Activated CD8-positive, alpha-beta memory T cell treated with anti-CD3 and anti-CD28 coated beads, Interleukin-2, amount 50 U/mL, for 1 hour (primary cell): ENCODE results near the gene ZBED5.
A peak's percentile ranks its signal among the peaks of the same experiment; 100 is the strongest.

Experiments
- DNase-seq: peaks from one replicate; pipeline ENCODE4 v3.0.0-alpha.2; 2020; ENCODE audit errors: extremely low read depth

Gene ZBED5

GRCh38 chr11:10878408-10879214 lies 20.8 kb upstream of the ZBED5 start:
- no peak for DNase-seq

- no peak for DNase-seq
Observed at GRCh38 chr11:10876158-10876557, 18.3 kb upstream of the ZBED5 start.

- no peak for DNase-seq
Observed at GRCh38 chr11:10875430-10876021, 17.7 kb upstream of the ZBED5 start.

GRCh38 chr11:10872097-10872496 lies 14.2 kb upstream of the ZBED5 start:
- no peak for DNase-seq

DNA sequence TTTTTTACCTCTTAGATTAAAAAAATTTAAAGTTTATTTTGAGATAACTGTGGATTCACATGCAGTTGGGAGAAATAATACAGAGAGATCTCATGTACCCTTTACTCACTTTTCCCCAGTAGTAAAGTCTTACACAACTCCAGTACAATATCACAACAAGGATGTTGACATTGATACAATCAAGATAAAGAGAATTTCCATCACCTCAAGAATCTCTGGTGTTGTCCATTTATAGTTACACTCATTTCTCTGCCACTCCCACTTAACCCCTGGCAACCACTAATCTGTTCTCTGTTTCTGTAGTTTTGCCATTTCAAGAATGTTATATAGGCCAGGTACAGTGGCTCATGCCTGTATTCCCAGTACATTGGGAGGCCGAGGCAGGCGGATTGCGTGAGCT lies 10.5 kb upstream of the ZBED5 start:
- DNase-seq, result no peak

DNA sequence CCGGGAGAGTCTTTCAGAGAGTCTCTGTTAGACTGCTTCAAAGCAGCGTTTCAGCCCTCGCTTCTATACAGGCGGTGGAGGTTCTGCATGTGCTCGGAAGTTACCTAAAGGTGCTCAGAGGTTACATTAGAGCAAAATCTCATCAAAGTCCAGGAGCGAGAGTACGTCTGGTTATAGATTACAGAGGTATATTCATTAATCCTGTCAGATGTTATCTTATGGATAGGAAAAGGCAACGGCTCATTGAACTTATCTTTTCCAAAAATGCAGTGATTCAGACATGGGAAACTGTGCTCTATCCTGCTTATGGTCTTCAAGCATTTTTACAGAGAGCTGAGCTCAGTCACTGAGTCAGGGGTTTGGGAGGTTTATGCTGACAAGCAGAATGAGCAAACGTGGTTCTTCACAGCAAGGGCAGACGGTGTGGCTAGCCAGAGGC lies 9.1 kb upstream of the ZBED5 start:
- DNase-seq, result no peak

DNA sequence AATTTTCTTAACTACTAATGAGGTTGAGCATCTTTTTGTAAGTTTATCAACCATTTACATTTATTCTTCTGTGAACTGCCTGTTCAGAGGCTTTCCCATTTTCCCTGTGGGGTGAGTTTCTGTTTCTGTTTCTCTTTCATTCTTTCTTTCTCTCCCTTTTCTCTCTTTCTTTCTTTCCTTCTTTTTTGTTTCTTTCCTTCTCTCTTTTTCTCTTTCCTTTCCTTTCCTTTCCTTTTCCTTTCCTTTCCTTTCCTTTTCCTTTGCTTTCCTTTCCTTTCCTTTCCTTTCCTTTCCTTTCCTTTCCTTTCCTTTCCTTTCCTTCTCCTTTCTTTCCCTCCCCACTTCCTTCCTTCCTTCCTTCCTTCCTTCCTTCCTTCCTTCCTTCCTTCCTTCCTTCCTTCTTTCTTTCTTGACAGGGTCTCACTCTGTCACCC lies 8.0 kb upstream of the ZBED5 start:
- DNase-seq, result no peak

DNA sequence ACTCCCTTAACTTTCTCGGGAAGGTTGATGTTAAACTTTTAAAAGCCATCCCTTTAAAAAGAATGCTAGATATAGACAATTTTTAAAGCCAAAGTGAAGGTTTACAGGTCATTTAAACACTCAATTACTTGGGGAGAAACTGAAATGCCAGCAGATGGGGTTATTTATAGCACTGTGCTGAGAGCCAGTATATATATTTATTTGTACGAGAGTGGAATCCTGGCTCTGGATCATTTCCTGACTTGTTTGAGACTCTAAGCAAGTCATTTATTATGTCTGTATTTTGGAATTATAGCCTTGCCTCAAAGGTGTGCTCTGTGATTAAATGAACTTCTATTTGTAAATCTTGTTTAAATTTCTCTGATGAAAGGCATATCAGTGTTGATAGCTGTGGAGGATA lies 6.8 kb upstream of the ZBED5 start:
- DNase-seq, result no peak

GRCh38 chr11:10862446-10862845 lies 4.6 kb upstream of the ZBED5 start:
- DNase-seq, result no peak

DNA sequence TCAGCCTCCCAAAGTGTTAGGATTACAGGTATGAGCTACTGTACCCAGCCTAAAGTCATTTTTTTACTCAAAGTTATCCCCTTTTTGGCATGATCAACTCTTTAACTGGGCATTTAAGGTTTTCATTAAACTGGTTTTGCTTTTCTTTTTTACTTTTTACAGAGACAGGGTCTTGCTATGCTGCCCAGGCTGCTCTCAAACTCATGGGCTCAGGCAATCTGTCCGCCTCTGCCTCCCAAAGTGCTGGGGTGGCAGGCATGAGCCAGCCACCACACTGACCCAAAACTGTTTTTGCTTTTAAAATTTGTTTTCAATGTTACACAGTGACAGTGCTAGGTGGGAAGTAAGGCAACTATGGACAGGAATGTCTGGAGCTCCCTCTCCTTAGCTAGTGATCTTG lies 3.9 kb upstream of the ZBED5 start:
- no peak for DNase-seq

GRCh38 chr11:10861047-10861446 lies 3.2 kb upstream of the ZBED5 start:
- DNase-seq, result no peak

- DNase-seq, result no peak
Observed at GRCh38 chr11:10858439-10859325, 829 bp upstream of the ZBED5 start.

DNA sequence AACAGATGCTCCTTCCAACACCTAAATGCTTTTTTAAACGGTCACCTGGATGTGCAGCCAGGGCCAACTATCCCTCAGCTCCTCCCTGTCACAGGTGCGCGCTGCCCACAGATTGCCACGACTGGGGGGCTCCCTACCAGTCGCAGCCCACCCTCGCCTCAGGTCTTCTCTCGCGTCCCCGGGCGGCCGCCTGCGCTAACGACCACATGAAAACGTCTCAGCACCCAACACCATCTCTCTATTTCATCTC lies 469 bp downstream of the ZBED5 start:
- peak; percentile 1 for DNase-seq

- DNase-seq, result no peak
Observed at GRCh38 chr11:10856689-10857458, 979 bp downstream of the ZBED5 start.

- DNase-seq, result no peak
Observed at GRCh38 chr11:10855295-10855694, 2.6 kb downstream of the ZBED5 start.

GRCh38 chr11:10847960-10848860 lies 9.6 kb downstream of the ZBED5 start:
- no peak for DNase-seq

DNA sequence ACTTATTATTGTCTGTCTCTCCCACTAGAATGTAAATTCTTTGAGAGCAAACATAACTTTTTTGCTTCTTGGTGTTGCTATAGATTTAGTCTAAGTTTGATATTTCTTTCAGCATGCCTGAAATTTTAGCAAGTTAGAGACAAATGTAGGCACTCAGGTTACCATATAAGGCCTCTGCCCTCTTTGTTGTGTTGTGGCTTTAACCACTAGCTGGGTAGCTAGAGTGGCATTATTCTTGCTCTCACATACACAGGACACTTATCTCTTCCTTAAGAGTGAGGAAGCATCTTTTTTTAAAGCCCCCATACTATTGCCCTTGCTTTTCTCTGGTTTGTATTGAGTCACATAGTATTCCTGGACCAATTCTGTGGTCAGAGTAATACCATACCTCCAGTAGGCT lies 11.2 kb downstream of the ZBED5 start:
- no peak for DNase-seq

- DNase-seq, result no peak
Observed at GRCh38 chr11:10845589-10845988, 12.3 kb downstream of the ZBED5 start.

DNA sequence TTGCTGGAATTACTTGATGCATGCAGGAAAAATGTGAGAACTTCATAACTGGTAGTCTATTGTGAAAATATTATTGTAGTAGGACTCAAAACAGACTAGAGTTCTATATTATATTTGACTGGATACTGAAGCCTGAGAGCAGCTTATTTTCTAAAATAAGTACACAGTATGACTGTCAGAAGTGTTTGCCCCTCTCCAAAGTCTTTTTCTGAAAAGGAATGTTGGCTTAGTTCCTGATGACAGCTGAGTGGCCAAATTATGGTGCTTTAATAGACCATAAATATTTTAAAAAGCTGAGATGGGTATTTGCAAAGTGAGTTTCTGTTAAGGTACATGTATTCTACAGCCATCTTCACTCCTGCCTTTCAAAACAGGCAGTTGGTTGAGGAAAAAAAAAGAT lies 13.1 kb downstream of the ZBED5 start:
- no peak for DNase-seq

DNA sequence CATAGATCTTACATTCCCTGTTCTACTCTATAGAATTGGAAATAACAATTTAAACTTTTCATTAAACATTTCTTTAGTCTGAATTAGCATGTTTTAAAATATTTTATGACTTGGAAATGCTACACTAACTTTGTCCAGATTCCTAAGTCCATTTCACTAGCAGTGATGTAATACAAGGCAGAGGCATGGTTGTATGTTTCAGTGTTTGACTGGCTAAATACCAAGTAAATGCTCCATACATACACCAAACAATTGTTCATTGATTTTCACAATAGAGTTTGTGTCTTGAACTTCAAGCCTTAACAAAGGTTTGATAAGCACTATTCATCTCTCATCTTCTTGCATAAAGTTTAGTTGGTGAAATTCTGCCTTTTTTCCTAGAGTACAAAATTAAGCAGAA lies 13.5 kb downstream of the ZBED5 start:
- no peak for DNase-seq

- no peak for DNase-seq
Observed at GRCh38 chr11:10838881-10839280, 19.0 kb downstream of the ZBED5 start.
